Iris pigment epithelial cell (primary cell): ENCODE measurements around the gene PRKAG3.
"Not testable (repeated sequence)": the region's sequence is repeated elsewhere in the genome, so short reads cannot be mapped to it uniquely, and the experiment has no call there.

Experiments used
- DNase-seq: peaks from one replicate; pipeline ENCODE4 v3.0.0-alpha.2; 2011; ENCODE audit warnings: low read depth

PRKAG3 gene

DNA sequence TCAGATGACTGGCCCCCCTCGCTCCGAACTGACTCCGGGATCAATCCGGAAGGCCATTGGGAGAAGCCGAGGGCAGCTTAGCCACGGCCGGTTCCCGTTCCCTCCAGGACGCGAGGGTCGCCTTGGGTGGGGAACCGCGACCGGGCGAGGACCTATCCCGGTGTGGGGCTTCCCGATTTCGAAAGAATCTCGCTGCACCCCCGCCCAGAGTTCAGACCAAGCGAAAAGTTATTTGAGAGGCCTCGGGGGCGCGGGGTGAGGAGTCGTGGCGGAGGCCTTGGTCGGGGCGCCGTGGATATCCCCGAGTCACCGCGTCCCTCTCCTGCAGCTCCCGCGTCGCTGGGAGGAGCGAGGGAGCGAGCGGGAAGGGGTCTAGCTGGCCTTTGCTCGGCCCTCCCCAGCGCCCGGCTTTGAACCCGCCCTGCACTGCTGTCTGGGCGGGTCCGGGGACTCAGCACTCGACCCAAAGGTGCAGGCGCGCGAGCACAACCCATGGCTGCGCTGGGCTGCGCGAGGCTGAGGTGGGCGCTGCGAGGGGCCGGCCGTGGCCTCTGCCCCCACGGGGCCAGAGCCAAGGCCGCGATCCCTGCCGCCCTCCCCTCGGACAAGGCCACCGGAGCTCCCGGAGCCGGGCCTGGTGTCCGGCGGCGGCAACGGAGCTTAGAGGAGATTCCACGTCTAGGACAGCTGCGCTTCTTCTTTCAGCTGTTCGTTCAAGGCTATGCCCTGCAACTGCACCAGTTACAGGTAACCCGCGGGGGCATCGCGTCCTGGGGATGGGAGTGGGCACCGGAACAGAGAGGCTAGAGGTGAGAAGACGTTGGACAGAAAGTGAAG lies 49.7 kb downstream of the PRKAG3 start, which contains the start of gene CYP27A1:
TSS of gene CYP27A1 (plus strand) at position 457 of the 837 bp plus-strand sequence. CDS start at position 493, 36 bp downstream.
- peak; percentile 27 for DNase-seq

DNA sequence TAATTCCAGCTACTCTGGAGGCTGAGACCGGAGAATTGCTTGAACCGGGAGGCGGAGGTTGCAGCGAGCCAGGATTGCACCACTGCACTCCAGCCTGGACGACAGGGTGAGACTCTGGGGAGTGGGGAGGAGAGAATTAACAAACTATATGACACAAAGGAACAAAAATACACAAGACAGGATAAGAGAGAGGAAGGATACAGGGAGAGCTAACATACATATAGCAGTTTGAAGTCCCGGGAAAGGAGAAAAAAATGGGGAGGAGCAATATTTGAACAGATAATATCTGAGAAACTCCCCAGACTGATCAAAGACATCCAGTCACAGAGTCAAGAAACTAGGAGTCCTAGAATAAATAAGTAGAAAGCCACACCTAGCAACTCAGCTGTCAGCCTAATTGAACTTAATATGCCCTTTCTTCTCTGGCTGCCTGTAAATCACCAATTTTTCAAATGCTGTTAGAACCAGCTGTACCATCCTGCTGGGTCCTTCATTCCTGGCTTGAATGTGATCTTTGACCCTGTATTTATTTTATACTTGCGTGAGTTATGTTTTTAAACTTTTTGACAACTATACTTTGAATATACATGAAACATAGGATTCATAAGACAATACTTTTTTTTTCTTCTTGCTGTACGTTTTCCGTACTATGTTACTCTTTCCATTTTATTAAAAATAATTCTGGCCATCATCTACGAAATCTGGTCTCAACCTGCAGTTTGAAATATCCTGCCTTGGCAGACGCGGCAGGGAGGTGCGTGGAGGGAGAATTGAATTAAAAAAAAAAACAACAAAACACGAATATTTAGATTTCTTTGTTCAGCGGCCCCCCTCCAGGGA lies 50.5 kb downstream of the PRKAG3 start:
- DNase-seq = no peak

DNA sequence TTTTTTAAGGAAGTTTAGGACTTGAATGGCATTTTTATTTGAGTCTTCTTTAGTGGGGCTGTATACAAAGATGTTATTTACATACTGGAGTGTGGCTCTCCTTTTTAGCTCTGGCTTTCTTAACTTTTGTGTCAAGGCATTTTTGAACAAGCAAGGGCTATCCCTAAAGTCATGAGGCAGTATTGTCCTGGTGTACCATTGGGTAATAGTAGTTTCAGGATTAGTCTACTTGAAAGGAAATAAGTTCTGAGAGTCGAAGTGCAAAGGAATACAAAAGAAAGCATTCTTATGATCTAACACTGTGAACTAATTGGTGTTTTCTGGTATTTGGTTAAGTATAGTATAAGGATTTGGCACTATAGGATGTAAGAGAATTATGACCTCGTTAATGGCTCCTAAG lies 51.6 kb downstream of the PRKAG3 start:
- DNase-seq = no peak

- DNase-seq = no peak
These were observed 54.2 kb downstream of the PRKAG3 start for GRCh38 chr2:218777276-218777990.

- no peak for DNase-seq
These were observed 55.1 kb downstream of the PRKAG3 start for GRCh38 chr2:218776488-218776887.

DNA sequence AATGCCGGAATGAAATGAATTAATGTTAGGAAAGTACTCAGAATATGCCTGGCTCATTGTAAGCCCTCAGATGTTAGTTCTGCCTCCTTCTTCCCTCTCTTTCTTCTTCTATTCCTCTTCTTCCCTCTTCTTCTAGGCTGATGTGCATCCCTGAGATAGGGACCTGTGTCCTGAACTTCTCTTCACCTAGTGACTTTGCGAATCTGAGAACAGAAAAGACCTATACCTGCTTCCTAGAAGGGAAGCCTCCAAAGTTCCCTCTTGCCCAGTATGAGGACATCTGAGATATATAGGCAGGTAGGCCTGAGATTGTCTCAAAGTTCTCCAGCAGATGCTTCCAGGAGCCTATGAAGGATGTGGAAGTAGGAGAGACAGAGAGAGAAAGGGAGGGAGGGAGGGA lies 57.7 kb downstream of the PRKAG3 start:
- no peak for DNase-seq

DNA sequence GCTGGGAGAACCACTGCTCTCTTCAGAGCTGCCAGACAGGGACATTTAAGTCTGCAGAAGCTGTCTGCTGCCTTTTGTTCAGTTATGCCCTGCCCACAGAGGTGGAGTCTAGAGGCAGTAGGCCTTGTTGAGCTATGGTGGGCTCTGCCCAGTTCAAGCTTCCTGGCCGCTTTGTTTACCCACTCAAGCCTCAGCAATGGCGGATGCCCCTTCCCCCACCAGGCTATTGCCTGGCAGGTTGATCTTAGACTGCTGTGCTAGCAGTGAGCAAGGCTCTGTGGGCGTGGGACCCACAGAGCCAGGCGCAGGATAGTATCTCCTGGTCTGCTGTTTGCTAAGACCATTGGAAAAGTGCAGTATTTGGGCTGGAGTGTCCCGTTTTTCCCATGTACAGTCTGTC lies 58.8 kb downstream of the PRKAG3 start:
- not testable (repeated sequence) for DNase-seq
